ENCODE results near the gene ATRN. TPM values are rescaled to one million over a fixed set of nuclear protein-coding genes. Genes with fewer than 3 reads are reported as not detected.

Gene ATRN
- total RNA-seq, 1 experiment from 2014 or later: 19.9 TPM

GRCh38 chr20:3647473-3647872 lies 176.7 kb downstream of the ATRN start (continued):
- TF ChIP-seq ZNF532 (CRISPR knock-in tag; IDR thresholded peaks at IDR 0.05; ENCODE audit: borderline replicate concordance) (no peak), E2F5 (CRISPR knock-in tag; IDR thresholded peaks at IDR 0.05) (no peak), FOXP1 (CRISPR knock-in tag; IDR thresholded peaks at IDR 0.05; ENCODE audit: borderline replicate concordance) (no peak), NR2C2 (CRISPR knock-in tag; IDR thresholded peaks at IDR 0.05) (no peak), ATF3 (CRISPR knock-in tag; conservative IDR thresholded peaks at IDR 0.05) (no peak), ZNF138 (CRISPR knock-in tag; conservative IDR thresholded peaks at IDR 0.05) (no peak), ZNF232 (CRISPR knock-in tag; IDR thresholded peaks at IDR 0.05) (no peak), MXD4 (CRISPR knock-in tag; IDR thresholded peaks at IDR 0.05; ENCODE audit: borderline replicate concordance) (no peak), E2F4 (CRISPR knock-in tag; IDR thresholded peaks at IDR 0.05; ENCODE audit: borderline replicate concordance, low read depth) (no peak), AFF4 (CRISPR knock-in tag; IDR thresholded peaks at IDR 0.05; ENCODE audit: borderline replicate concordance) (no peak), PREB (CRISPR knock-in tag; IDR thresholded peaks at IDR 0.05; ENCODE audit: borderline replicate concordance) (no peak), ATF2 (CRISPR knock-in tag; IDR thresholded peaks at IDR 0.05; ENCODE audit: borderline replicate concordance, low read depth) (no peak)

GRCh38 chr20:3648951-3649350 lies 178.1 kb downstream of the ATRN start:
- DNase-seq (ENCODE audit: low spot score) (no peak), ATAC-seq (no peak)
- H3K27ac Mint-ChIP-seq: no peak overlapping the region
- POLR2A ChIA-PET: no interaction called here
- H3K36me3 Mint-ChIP-seq: no peaks in the 10 kb centered on the region
- peaks cover 2% of the 10 kb centered on the region for H3K4me1 Mint-ChIP-seq
- peaks cover 4% of the 10 kb centered on the region; the same call in 1 of the 2 replicates for H3K27me3 Mint-ChIP-seq (ENCODE audit: low read depth)
- CTCF ChIA-PET: no interaction called here
- H3K9me3 Mint-ChIP-seq: peaks cover 4% of the 10 kb centered on the region
- H3K4me3 Mint-ChIP-seq: no peak overlapping the region
- TF ChIP-seq GTF2I (CRISPR knock-in tag; conservative IDR thresholded peaks at IDR 0.05): no peak
- TF ChIP-seq E2F1 (CRISPR knock-in tag; IDR thresholded peaks at IDR 0.05): no peak
- TF ChIP-seq FOXP1 (CRISPR knock-in tag; IDR thresholded peaks at IDR 0.05; ENCODE audit: borderline replicate concordance): no peak
- TF ChIP-seq MLX (CRISPR knock-in tag; IDR thresholded peaks at IDR 0.05): no peak
- TF ChIP-seq ZNF425 (CRISPR knock-in tag; conservative IDR thresholded peaks at IDR 0.05): no peak
- TF ChIP-seq TEAD1 (CRISPR knock-in tag; IDR thresholded peaks at IDR 0.05): no peak
- no peak for TF ChIP-seq IRF2 (CRISPR knock-in tag; IDR thresholded peaks at IDR 0.05; ENCODE audit: borderline replicate concordance, low read depth)
